Measurements from ENCODE around the gene SMR3A. TPM values are rescaled to one million over a fixed set of nuclear protein-coding genes. Genes with fewer than 3 reads are reported as not detected.

The SMR3A gene
- total RNA-seq, 2 experiments from 2014 or later: not detected

GRCh38 chr4:70326052-70326451, 34.5 kb upstream of the SMR3A start:
- H3K4me3 Mint-ChIP-seq: no peak overlapping the region
- no peaks in the 10 kb centered on the region for H3K4me1 ChIP-seq (ENCODE audit: insufficient read depth, low read length)
- no peak overlapping the region for H3K27ac Mint-ChIP-seq
- H3K27me3 Mint-ChIP-seq: no peaks in the 10 kb centered on the region
- ChIA-PET CTCF (interaction anchor here (0.9 kb wide), 1 partner anchor 15 kb away, joined by 3 read pairs; no protein-coding TSS in a partner anchor), POLR2A (no interaction called here)
- H3K4me3 ChIP-seq (ENCODE audit: low read length): no peak overlapping the region
- H3K27ac ChIP-seq (ENCODE audit: low read depth in 1 of 2, low read length in 2 of 2): no peak overlapping the region
- DNase-seq: no peak
- H3K27me3 ChIP-seq (ENCODE audit: control insufficient read depth in 1 of 2, insufficient read depth in 2 of 2, low read length in 2 of 2): no peaks in the 10 kb centered on the region
- TF ChIP-seq CTCF (IDR thresholded peaks at IDR 0.05): no peak
- H3K4me1 Mint-ChIP-seq (ENCODE audit: low read depth): no peaks in the 10 kb centered on the region
- ATAC-seq (ENCODE audit: poor library complexity): no peak
- H3K9me3 ChIP-seq (ENCODE audit: control insufficient read depth in 1 of 2, insufficient read depth in 1 of 2, low read length in 2 of 2): no peaks in the 10 kb centered on the region
- intact Hi-C loops (cut with DNase I, micrococcal nuclease): no loop called here
- no peaks in the 10 kb centered on the region for H3K36me3 ChIP-seq (ENCODE audit: insufficient read depth, low read length)
- peaks cover 7% of the 10 kb centered on the region for H3K9me3 Mint-ChIP-seq
- H3K36me3 Mint-ChIP-seq (ENCODE audit: low read depth): no peaks in the 10 kb centered on the region

GRCh38 chr4:70334681-70335080, 25.9 kb upstream of the SMR3A start, which contains the start of gene CABS1:
TSS of gene CABS1 (plus strand) at chr4:70334981. CDS start at chr4:70335040, 59 bp downstream.
- POLR2A ChIA-PET: no interaction called here
- Mint-ChIP-seq H3K4me3 (no peak within 1 kb of the TSS), H3K27me3 (no peaks in the 10 kb centered on the region), H3K36me3 (ENCODE audit: low read depth) (no peaks in the 10 kb centered on the region), H3K9me3 (no peaks in the 10 kb centered on the region), H3K27ac (no peak within 1 kb of the TSS), H3K4me1 (ENCODE audit: low read depth) (no peaks in the 10 kb centered on the region)
- DNase-seq (no peak), ATAC-seq (ENCODE audit: poor library complexity) (no peak)
- H3K4me1 ChIP-seq (ENCODE audit: insufficient read depth, low read length): no peaks in the 10 kb centered on the region
- no peak within 1 kb of the TSS for H3K27ac ChIP-seq (ENCODE audit: low read depth in 1 of 2, low read length in 2 of 2)
- H3K9me3 ChIP-seq (ENCODE audit: control insufficient read depth in 1 of 2, insufficient read depth in 1 of 2, low read length in 2 of 2): no peaks in the 10 kb centered on the region
- no peaks in the 10 kb centered on the region for H3K27me3 ChIP-seq (ENCODE audit: control insufficient read depth in 1 of 2, insufficient read depth in 2 of 2, low read length in 2 of 2)
- no peak for TF ChIP-seq CTCF (IDR thresholded peaks at IDR 0.05)
- CTCF ChIA-PET: no interaction called here
- intact Hi-C loops (cut with DNase I, micrococcal nuclease): no loop called here
- no peaks in the 10 kb centered on the region for H3K36me3 ChIP-seq (ENCODE audit: insufficient read depth, low read length)
- no peak within 1 kb of the TSS for H3K4me3 ChIP-seq (ENCODE audit: low read length)

GRCh38 chr4:70336043-70336442, 24.5 kb upstream of the SMR3A start:
- Mint-ChIP-seq H3K27me3 (no peaks in the 10 kb centered on the region), H3K9me3 (no peaks in the 10 kb centered on the region), H3K36me3 (ENCODE audit: low read depth) (no peaks in the 10 kb centered on the region), H3K27ac (no peak overlapping the region), H3K4me1 (ENCODE audit: low read depth) (no peaks in the 10 kb centered on the region), H3K4me3 (no peak overlapping the region)
- TF ChIP-seq CTCF (IDR thresholded peaks at IDR 0.05): no peak
- Histone ChIP-seq H3K4me3 (ENCODE audit: low read length) (no peak overlapping the region), H3K27ac (ENCODE audit: low read depth in 1 of 2, low read length in 2 of 2) (no peak overlapping the region), H3K9me3 (ENCODE audit: control insufficient read depth in 1 of 2, insufficient read depth in 1 of 2, low read length in 2 of 2) (no peaks in the 10 kb centered on the region), H3K36me3 (ENCODE audit: insufficient read depth, low read length) (no peaks in the 10 kb centered on the region), H3K4me1 (ENCODE audit: insufficient read depth, low read length) (no peaks in the 10 kb centered on the region), H3K27me3 (ENCODE audit: control insufficient read depth in 1 of 2, insufficient read depth in 2 of 2, low read length in 2 of 2) (no peaks in the 10 kb centered on the region)
- POLR2A ChIA-PET: no interaction called here
- no peak for ATAC-seq (ENCODE audit: poor library complexity)
- CTCF ChIA-PET: no interaction called here
- no peak for DNase-seq
- intact Hi-C loops (cut with DNase I, micrococcal nuclease): no loop called here
